Measurements from ENCODE around the gene ASTN2. TPM values are rescaled to one million over a fixed set of nuclear protein-coding genes. Genes with fewer than 3 reads are reported as not detected.

Gene ASTN2
- total RNA-seq, 4 donors from 2014 or later = 3.3 to 10.2 (median 6.3) TPM

DNA sequence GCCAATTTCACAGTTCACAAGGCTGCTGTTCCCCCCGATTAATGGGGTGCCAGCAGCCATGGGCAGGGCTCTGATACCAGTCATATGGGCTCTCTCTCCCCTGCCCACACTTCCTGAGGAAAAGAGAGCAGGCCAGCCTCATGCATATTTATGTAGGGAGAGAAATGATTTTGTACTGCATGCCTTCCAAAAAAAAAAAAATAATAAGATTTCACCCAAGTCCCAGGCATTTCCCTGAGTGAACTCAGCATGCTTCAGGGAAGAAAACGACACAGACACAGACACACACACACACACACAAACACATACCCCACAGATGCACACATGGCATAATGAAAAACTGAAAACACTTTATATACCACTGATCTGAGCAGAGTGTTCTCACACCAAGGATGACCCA is 232.8 kb downstream of the ASTN2 start:
- Histone ChIP-seq H3K9me3 (no peaks in the 10 kb centered on the region), H3K27me3 (no peaks in the 10 kb centered on the region)
- TF ChIP-seq, protein P1, sequence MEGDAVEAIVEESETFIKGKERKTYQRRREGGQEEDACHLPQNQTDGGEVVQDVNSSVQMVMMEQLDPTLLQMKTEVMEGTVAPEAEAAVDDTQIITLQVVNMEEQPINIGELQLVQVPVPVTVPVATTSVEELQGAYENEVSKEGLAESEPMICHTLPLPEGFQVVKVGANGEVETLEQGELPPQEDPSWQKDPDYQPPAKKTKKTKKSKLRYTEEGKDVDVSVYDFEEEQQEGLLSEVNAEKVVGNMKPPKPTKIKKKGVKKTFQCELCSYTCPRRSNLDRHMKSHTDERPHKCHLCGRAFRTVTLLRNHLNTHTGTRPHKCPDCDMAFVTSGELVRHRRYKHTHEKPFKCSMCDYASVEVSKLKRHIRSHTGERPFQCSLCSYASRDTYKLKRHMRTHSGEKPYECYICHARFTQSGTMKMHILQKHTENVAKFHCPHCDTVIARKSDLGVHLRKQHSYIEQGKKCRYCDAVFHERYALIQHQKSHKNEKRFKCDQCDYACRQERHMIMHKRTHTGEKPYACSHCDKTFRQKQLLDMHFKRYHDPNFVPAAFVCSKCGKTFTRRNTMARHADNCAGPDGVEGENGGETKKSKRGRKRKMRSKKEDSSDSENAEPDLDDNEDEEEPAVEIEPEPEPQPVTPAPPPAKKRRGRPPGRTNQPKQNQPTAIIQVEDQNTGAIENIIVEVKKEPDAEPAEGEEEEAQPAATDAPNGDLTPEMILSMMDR (IDR thresholded peaks at IDR 0.05) = no peak
- no peak for TF ChIP-seq POLR2A (IDR thresholded peaks at IDR 0.05)

DNA sequence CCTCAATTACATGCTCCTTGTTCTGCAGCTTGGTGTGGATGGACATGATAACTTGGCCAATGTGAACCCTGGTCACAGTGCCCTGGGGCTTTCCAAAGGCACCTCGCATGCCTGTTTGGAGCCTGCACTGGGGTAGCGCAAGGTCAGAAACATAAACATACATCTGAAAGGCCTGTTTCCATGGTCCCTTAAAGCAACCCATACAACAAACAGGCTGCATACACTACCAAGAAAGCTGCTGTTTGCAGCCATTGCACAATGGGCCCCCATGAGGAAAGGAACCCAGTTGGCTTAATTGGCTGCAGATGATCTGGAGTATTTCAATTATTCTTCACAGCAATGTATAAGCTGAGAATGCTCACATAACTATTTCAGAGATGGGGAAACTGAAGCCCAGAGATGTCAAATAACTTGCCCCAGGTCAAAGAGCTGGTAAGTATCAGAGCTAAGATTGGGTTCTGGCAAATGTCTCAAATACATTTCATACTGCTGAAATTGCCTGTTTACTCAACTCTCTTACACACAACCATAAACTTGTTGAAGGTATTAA is 233.9 kb downstream of the ASTN2 start:
- no peak for DNase-seq
- no peak overlapping the region for H3K27ac ChIP-seq
- TF ChIP-seq, protein P1 (IDR thresholded peaks at IDR 0.05) = no peak
- TF ChIP-seq POLR2A (IDR thresholded peaks at IDR 0.05) = no peak

More for the DNA sequence above, 232.8 kb downstream of the ASTN2 start:
- Histone ChIP-seq H3K4me3 (no peak overlapping the region), H3K27ac (no peak overlapping the region), H3K4me1 (no peaks in the 10 kb centered on the region), H3K36me3 (no peaks in the 10 kb centered on the region)
- no peak for DNase-seq

DNA sequence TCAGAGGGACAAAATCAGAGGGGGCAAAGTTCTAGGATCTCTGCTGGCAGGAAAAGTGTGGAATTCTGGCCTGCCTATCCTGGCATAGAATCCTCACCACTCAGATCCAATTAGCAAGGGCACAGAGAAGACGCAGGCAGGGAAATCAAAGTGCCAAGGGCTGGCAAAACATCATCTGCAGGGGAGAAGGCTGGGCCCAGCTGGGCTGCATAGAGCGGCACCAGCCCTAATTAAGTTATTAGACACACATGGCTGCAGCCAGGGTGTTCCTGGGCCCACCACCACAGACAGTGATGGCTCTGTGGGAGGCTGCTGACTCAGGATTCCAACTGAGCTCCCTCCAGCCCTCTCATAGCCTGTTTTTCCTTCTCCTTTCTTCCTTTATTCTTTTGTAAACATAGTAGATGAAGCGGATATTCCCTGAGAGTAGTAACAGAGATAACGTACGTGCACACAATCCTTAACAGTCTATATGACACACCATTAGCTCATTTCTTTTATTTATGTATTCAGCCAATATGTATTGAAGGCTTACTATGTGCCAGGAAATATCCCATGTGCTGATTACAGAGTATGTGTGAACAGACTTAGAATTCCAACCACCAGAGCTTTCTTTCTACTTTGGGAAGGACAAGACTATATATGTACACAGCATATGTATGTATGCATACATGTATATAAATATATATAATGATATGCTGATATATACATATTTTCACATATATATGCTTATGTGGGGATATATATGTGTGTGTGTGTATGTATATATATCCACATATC is 236.1 kb downstream of the ASTN2 start:
- TF ChIP-seq, protein P1 (IDR thresholded peaks at IDR 0.05) = no peak
- TF ChIP-seq POLR2A (IDR thresholded peaks at IDR 0.05) = no peak
- Histone ChIP-seq H3K4me3 (no peak overlapping the region), H3K27ac (no peak overlapping the region), H3K36me3 (no peaks in the 10 kb centered on the region), H3K9me3 (no peaks in the 10 kb centered on the region), H3K4me1 (no peaks in the 10 kb centered on the region), H3K27me3 (no peaks in the 10 kb centered on the region)
- DNase-seq = no peak

More for the DNA sequence above, 233.9 kb downstream of the ASTN2 start:
- no peaks in the 10 kb centered on the region for H3K9me3 ChIP-seq
- no peaks in the 10 kb centered on the region for H3K36me3 ChIP-seq
- no peaks in the 10 kb centered on the region for H3K27me3 ChIP-seq
- H3K4me1 ChIP-seq = no peaks in the 10 kb centered on the region
- no peak overlapping the region for H3K4me3 ChIP-seq

DNA sequence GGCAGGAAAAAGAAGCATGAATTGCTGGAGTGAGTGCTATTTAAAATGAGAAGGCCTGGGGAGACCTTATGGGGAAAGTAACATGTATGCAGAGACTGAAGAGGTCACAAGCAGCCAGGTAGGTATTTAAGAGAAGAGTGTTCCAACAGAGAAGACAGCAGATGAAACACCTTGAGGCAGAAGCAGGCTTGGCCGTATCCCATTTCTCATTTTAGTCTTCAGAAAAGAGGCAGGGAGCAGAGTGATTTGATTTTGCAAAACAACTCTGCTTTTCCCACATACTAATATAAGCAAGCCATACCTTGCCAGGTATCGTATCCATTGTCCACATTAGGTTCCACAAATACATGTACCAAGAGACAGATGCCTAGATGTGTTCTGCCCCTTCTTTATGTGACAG is 244.3 kb downstream of the ASTN2 start:
- no peaks in the 10 kb centered on the region for H3K36me3 ChIP-seq
- DNase-seq = no peak
- no peak overlapping the region for H3K27ac ChIP-seq
- no peak for TF ChIP-seq POLR2A (IDR thresholded peaks at IDR 0.05)
- TF ChIP-seq, protein P1 (IDR thresholded peaks at IDR 0.05) = no peak
- no peaks in the 10 kb centered on the region for H3K9me3 ChIP-seq
- no peak overlapping the region for H3K4me3 ChIP-seq
- no peaks in the 10 kb centered on the region for H3K27me3 ChIP-seq
- no peaks in the 10 kb centered on the region for H3K4me1 ChIP-seq

DNA sequence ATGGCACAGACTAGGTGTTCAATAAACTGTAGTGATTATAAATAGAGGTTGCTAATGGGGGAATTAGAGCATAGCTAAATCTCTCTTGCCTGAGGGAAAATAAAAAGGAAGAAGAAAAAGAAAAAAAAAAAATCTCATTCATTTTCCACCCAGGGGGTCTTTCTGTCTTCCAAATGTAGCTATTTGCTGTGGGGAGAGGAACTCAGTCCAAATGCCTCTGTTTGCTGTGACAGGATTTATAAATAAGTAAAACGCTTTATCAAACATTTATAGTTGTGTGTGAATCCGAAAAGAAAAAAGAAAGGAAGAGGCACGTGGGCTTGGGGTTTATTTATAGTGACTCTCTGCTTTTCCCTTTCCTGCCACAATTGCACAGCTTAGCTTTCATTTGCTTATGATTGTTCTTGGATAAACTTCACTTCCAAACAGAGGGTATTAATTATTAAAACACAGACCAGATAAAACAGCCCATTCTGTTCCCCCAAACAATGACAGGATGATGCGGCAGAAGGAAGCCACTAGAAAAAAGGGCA is 245.7 kb downstream of the ASTN2 start:
- Histone ChIP-seq H3K27ac (no peak overlapping the region), H3K27me3 (no peaks in the 10 kb centered on the region), H3K4me3 (no peak overlapping the region), H3K9me3 (no peaks in the 10 kb centered on the region), H3K4me1 (no peaks in the 10 kb centered on the region), H3K36me3 (no peaks in the 10 kb centered on the region)
- TF ChIP-seq, protein P1 (IDR thresholded peaks at IDR 0.05) = no peak
- no peak for DNase-seq

Data from Peyer's patch (tissue), 4 donors.